Measurements from ENCODE around the gene NCCRP1.
"Not testable (repeated sequence)": the region's sequence is repeated elsewhere in the genome, so short reads cannot be mapped to it uniquely, and the experiment has no call there.

NCCRP1 gene

GRCh38 chr19:39211731-39212374 is 15.1 kb downstream of the NCCRP1 start:
- no peak for DNase-seq

GRCh38 chr19:39212375-39212742 is 15.6 kb downstream of the NCCRP1 start:
- no peak for DNase-seq

GRCh38 chr19:39215323-39215722 is 18.6 kb downstream of the NCCRP1 start:
- DNase-seq, result not testable (repeated sequence)

DNA sequence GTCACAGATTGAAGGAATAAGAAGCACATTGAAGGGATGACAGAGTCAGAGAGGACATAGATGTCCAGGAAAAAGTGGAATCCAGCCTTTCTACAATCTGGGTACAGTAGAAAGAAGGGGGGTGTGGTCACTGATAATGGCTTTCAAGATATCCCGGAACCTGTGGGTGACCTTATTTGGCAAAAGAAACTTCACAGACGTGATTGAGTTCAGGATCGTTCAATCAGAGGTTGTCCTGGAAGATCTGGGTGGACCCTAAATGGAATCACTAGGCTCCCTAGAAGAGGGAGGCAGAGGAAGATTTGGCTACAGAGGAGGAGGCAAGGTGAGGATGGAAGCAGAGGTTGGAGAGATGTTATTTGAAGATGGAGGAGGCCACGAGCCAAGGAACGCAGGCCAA is 20.3 kb downstream of the NCCRP1 start:
- DNase-seq, result no peak

- no peak for DNase-seq
Observed at GRCh38 chr19:39218230-39219007, 21.7 kb downstream of the NCCRP1 start.

GRCh38 chr19:39219108-39219507 is 22.3 kb downstream of the NCCRP1 start:
- not testable (repeated sequence) for DNase-seq

DNA sequence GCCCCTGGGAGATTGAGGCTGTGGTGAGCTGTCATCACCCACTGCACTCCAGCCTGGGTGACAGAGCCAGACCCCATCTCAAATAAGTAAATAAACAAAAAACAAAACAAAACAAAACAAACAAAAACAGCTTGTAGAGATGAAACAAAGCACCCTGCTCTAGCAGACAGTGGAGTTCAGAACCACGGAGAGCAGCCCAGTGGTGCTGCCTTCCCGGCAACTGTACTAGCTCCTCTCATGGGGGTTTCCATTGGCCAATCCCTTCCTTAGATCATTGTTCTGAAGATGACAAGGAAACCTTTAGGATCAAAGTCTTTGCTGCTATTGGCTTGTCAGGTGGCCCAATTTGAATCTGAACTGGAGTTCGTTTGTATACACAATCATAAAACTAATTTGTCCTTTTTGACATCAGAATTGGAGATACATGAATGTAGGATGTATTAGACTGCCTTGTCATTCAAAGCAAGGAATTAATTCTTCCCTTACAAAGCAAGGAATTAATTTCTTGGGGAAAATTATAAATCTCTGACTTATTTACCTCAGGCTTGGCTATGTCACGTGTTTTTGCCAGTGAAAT is 27.0 kb downstream of the NCCRP1 start:
- DNase-seq, result no peak

- DNase-seq, result no peak
Observed at GRCh38 chr19:39224910-39225309, 28.1 kb downstream of the NCCRP1 start.

DNA sequence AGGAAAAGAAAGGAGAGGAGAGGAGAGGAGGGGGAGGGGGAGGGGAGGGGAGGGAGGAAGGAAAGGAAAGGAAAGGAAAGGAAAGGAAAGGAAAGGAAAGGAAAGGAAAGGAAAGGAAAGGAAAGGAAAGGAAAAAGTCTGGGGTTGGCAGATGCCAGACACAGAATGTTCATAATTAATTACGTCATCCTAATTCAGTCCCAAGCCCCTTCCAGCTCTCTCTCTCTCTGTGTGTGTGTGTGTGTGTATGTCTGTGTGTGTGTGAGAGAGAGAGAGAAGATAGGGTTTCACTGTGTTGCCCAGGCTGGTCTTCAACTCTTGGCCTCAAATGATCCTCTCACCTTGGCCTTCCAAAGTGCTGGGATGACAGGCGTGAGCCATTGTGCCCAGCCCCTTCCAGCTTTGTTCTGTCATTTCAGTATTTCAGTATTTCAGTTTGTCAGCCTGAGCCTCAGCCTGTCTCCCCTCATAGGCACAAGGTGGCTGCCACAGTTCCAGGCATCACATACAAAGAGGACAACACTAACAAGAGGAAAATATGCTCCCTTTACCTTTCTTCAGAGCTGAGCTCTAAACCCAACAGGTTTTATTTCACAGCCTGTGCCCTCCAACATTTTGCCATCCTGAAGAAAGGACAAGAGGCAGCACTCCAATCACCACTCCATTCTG is 33.5 kb downstream of the NCCRP1 start:
- DNase-seq, result no peak

GRCh38 chr19:39232708-39233107 is 35.9 kb downstream of the NCCRP1 start:
- DNase-seq, result no peak

DNA sequence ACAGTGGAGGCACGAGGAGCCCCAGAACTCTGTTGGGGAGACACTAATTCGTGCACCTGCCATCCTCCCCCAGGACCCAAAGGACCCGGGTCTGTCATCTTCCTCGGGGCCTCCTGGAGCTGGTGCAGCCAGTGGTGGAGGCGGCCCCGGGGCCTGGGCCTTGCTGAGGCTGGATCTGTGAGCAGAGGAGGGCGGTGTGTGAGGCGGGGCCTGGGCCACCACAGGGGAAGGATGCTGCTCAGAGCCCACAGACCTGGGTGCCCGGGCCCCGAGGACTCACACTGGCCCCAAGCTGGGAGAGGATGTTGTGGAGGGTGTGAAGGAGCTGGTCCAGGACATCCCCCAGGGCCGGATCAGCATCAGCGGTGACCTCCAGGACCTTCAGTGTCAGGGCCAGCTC is 39.8 kb downstream of the NCCRP1 start:
- DNase-seq, result no peak

DNA sequence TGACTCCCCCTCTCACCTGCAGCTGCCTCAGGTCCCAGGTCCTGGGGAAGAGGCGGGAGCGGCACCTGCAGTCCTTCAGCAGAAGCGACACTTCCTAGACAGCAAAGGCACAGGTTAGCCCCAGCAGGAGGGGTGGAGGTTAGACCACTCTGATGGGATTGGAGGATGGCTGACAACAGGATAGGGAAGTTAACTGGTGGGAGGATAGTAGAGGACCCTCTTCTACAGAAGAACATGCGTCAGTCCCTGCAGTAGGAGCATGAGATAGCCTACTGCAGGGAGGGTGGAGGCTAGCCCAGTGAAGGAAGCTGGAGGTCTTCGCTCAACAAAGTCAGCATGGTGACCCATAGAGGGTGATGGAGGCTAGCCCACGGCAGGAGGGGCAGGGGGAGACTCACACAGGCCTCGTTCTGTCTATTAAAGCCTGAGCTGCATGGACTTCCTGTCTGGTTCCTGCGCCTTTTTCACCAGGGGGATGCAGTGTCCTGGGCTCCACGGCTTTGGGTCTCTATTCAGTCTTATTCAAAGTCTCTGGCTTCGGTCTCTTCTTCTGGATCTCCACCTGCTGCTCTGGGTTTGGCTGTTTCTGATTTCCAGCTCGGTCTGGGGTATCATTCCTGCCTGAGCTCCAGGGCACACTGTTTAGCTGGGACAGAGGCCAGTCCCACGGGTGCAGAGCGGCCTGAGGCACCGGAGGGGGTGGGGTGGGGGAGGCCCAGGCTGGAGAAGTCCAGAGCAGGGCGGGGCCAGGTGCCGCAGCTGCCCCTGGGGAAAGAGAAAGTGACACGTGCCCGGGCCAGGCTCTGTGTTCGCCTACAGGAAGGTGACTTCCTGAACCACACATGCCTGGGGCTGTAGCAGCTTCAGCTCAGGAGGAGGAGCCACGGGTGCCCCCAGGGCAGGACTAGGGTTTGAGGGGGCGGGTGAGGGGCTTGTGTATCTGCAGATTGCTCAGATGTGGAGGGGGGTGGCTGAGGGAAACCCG is 40.7 kb downstream of the NCCRP1 start:
- peak; percentile 9 for DNase-seq

DNA sequence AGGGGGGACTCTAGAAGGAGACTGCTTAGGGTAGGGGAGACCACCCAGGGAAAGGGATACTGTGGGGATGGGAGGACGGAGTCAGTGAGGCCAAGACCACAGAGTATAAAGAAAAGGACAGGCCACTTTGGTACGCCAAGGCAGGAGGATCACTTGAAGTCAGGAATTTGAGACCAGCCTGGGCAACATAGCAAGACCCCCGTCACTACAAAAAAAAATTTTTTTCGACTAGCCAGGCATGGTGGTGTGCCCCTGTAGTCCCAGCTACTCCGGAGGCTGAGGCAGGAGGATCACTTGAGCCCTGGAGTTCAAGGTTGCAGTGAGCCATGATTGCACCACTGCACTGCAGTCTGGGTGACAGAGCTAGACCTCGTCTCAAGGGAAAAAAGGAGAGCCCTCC is 41.4 kb downstream of the NCCRP1 start:
- no peak for DNase-seq

- DNase-seq, result no peak
Observed at GRCh38 chr19:39238944-39239343, 42.2 kb downstream of the NCCRP1 start.

DNA sequence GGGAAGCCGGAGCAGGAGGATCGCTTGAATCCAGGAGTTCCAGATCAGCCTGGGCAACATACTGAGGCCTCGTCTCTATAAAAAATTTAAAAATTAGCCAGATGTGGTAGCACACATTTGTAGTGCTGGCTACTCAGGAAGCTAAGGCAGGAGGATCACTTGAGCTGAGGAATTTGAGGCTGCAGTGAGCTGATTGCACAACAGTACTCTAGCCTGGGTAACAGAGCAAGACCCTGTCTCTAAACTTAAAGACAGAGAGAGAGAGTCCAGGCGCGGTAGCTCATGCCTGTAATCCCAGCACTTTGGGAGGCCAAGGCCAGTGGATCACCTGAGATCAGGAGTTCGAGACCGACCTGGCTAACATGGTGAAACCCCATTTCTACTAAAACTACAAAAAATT is 43.7 kb downstream of the NCCRP1 start:
- DNase-seq, result no peak

DNA sequence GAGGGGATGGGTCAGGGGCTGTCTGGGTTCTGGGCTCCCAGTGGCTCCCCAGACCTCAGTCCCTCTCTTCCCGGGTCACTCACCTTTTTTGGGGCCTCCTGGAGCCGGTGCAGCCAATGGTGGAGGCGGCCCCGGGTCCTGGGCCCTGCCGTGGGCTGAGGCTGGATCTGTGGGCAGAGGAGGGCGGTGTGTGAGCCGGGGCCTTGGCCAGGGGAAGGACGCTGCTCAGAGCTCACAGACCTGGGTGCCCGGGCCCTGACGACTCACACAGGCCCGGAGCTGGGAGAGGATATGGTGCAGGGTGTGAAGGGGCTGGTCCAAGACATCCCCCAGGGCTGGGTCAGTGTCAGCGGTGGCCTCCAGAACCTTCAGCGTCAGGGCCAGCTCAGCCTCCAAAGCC is 47.0 kb downstream of the NCCRP1 start:
- not testable (repeated sequence) for DNase-seq

- DNase-seq, result not testable (repeated sequence)
Observed at GRCh38 chr19:39244410-39245100, 47.8 kb downstream of the NCCRP1 start, which contains the start of gene IFNL3. Gene IFNL3 (minus strand): TSS chr19:39245006. CDS start chr19:39244967, 39 bp downstream.

- DNase-seq, result not testable (repeated sequence)
Observed at GRCh38 chr19:39245166-39245565, 48.4 kb downstream of the NCCRP1 start.

DNA sequence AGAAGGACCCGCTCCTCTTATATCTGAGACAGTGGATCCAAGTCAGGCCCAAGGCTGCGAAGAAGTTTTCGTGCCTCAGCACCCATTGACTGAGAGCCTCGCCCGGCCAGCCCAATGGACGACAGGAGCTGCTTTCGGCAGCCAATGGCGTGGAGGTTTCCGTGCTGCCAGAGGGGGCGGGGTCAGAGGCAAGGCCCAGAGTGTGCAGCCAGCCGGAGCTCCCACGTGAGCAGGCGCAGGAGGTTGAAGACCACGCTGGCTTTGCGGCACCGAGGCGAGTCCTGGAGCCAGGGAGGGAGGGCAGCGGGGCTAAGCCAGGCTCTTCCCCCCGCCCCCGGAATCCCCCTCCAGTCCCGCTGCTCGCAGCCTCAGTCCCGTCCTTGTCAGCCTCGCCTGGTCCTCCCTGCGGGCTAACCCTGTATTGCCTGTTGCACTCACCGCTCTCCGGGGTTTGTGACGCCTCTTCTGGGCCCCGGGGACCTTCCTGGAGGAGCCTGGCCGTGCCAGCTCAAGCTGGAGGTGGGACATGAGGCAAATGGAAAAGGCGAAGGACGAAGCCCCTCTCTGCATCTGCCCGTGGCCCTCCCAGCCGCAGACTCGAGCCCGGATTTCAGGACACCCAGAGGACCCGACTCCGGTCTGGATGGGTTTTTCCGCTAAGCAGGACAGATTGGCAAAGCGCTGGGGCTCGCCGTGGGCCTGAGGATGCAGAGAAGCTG is 50.3 kb downstream of the NCCRP1 start:
- no peak for DNase-seq

GRCh38 chr19:39247701-39248664 is 51.2 kb downstream of the NCCRP1 start:
- DNase-seq, result no peak

Data from COR-L47 (cell line).